NCI-H2227 (cell line): Measurements from ENCODE around the gene FNIP1.
"Not testable (repeated sequence)": the region's sequence is repeated elsewhere in the genome, so short reads cannot be mapped to it uniquely, and the experiment has no call there.

Source experiments
- DNase-seq: peaks from one replicate; lab custom pipeline; 2025; ENCODE audit not compliant: unreplicated experiment; lab: John Stamatoyannopoulos, UW

Gene FNIP1

DNA sequence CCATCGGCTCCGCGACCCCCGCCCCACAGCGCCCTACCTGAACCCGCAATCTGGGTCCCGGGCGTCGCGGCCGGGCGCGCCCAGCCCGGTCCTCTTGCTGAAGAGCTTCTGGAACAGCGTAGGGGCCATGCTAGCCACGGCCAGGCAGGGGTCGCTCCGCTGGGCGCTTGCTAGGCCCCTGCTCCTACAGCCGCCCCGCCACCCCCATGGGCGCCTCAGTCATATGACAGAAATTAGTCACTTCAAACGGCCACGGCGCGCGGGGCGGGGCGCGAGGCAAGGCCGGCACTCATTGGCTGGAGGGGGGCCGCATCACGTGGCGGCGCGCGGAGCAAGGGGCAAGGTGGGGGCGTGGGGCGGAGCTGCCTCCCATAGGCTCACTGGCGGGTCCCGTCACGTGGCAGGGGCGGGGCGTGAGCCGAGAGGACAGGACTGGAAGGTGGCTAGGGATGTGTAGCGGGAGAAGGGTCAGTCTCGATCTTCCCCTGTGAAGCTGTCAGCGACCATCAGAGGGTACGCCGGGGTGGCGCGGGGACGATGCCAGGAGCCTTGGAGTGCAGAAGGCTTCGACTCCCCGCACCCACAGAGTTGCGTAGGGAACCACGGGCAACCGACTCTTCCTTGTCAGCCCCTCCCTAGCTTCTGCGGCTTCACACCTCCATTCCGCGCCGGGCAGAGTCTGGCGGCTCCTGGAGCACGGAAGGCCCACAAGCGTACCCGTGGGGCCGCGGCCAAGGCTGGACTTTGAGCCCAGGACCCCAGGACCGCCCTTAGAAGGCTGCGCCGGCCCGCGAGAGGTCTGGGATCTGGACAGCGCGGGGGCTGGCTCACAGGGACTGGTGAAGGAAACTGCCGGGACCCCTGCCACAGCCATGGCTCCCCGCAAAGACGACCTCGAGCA, at the start of gene FNIP1:
TSS of gene FNIP1 (minus strand) at position 225 of the 901 bp plus-strand sequence. CDS start at position 129, 96 bp downstream.
- peak; percentile 96 for DNase-seq

DNA sequence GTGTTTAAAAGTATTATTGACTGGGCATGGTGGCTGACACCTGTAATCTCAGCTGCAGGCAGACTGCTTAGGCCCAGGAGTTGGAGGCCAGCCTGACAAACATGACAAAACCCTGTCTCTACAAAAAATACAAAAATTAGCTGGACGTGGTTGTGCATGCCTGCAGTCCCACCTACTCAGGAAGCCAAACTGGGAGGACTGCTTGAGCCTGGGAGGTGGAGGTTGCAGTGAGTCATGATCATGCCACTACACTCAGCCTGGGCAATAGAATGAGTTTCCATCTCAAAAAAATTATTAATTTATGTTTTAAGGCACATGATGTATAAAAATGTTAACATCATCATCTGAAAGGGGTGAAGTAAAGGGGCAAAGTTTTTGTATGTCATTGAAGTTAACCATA, 49.7 kb upstream of the FNIP1 start:
- DNase-seq = no peak

DNA sequence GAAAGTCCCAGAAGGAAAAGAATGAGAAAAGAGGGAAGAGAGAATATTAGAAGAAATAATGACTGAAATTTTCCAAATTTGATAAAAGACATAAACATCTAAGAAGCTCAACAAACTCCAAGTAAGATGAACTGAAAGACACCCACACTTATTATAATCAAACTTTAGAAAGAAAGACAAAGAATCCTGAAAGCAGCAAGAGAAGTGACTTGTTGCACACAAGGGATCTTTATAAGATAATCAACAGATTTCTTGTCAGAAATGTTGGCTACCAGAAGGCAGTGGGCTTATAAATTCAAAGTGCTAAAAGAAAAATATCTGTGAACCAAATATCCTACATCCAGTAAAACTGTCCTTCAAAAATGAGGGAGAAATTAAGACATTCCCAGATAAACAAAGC, 49.0 kb upstream of the FNIP1 start:
- DNase-seq = no peak

DNA sequence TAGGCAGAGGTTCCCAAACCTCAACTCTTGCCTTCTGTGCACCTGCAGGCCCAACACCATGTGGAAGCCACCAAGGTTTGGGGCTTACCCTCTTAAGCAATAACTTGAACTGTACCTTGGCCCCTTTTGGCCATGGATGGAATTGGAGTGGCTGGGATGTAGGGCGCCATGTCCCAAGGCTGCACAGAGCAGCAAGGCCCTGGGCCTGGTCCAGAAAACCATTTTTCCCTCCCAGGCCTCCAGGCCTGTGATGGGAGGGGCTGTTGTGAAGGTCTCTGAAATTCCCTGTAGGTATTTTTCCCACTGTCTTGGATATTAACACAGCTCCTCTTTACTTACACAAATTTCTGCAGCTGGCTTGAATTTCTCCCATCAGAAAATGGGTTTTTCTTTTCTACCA, 46.2 kb upstream of the FNIP1 start:
- not testable (repeated sequence) for DNase-seq

DNA sequence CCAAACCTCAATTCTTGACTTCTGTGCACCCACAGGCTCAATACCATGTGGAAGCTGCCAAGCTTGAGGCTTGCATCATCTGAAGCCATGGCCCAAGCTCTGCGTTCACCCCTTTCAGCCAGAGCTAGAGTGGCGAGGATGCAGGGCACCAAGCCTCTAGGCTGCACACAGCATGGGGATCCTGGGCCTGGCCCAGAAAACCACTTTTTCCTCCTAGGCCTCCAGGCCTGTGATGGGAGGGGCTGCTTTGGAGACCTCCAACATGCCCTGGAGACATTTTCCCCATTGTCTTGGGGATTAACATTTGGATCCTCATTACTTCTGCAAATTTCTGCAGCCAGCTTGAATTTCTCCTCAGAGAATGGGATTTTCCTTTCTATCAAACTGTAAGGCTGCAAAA, 35.9 kb upstream of the FNIP1 start:
- DNase-seq = not testable (repeated sequence)

GRCh38 chr5:131825404-131826013, 28.7 kb upstream of the FNIP1 start:
- no peak for DNase-seq

DNA sequence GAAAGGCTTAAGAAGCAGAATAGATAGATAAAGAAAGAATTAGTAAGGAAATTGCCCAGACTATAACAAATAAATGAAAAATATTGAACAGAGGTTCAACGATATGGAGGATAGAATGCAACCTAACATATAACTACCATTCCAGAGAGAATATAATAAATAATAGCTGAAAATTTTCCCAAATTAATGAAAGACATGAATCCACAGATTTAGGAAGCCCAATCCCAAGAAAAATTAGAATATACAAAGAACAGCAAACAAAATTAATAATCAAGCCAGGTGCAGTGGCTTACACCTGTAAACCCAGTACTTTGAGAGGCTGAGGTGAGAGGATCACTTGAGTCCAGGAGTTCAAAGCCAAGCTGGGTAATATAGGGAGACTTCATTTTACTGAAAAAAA, 27.8 kb upstream of the FNIP1 start:
- no peak for DNase-seq

- no peak for DNase-seq
These were observed 24.4 kb upstream of the FNIP1 start for GRCh38 chr5:131821221-131821620.

- no peak for DNase-seq
These were observed 21.3 kb upstream of the FNIP1 start for GRCh38 chr5:131818001-131818724.

- no peak for DNase-seq
These were observed 18.2 kb upstream of the FNIP1 start for GRCh38 chr5:131814990-131815389.

DNA sequence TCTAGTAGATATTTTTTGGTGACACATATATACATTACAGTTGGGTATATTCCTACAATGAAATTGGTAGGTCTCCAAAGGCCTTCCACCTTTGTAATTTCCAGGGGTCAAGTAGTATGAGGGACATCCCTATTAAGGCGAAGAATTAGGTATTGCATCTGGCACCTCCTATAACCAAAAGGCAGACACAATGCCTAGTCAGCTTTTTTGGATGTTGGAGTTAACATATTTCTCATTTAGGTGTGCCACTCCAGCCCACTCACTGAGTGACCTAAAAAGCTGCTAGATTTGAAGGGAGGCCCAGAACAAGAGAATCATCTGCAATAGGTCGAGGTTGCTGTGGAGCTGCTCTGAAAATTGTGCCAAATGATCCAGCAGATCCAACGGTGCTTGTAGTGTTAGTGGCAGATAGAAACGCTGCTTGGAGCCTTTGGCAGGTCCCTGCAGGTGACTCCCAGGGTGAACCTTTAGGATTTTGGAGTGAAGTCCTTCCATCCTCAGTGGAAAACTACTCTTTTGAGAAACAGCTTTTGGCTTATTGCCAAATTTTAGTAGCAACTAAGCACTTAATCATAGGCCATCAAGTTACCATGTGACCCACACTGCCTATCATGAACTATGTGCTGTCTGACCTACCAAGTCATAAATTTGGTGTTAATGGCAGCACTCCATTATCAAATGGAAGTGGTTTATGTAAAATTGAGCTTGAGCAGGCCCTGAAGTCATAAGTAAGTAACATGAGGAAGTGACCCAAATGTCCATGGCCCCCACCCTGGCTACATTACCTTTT, 15.7 kb upstream of the FNIP1 start:
- peak; percentile 11 for DNase-seq

- no peak for DNase-seq
These were observed 13.9 kb upstream of the FNIP1 start for GRCh38 chr5:131810510-131811249.

- DNase-seq = peak; percentile 47
These were observed 681 bp downstream of the FNIP1 start for GRCh38 chr5:131795879-131796792.

DNA sequence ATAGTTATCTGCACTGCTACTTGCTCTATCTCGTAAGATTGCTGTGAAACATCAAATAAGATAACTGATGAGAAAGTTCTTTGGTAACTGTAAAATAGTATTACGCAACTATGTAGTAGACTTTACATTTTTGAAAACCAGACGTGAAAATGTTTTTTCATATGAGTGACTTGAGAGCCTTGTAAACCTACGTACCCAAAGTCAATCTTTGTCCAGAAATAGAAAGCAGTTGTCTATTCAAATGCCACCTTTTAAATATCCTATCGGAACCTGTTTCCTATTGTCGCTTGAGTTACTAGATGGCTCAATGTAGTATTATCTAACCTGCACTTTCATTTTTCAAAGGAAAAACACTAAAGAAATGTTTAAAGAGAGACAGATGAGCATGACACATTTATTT, 1.6 kb downstream of the FNIP1 start:
- DNase-seq = no peak

GRCh38 chr5:131794586-131794985, 2.2 kb downstream of the FNIP1 start:
- DNase-seq = no peak

DNA sequence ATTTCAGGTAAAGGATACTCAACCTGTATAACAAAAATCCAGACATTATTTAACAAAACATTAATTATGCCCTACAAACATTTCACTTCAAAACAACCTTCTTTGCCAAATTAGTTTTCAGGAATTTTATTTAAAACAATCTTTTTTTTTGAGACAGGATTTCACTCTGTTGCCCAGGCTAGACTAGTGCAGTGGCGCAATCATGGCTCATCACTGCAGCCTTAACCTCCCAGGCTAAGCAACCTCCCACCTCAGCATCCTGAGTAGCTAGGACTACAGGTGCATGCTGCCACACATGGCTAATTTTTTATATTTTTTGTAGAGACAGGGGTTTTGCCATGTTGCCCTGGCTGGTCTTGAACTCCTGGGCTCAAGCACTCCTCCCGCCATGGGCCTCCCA, 3.9 kb downstream of the FNIP1 start:
- no peak for DNase-seq

DNA sequence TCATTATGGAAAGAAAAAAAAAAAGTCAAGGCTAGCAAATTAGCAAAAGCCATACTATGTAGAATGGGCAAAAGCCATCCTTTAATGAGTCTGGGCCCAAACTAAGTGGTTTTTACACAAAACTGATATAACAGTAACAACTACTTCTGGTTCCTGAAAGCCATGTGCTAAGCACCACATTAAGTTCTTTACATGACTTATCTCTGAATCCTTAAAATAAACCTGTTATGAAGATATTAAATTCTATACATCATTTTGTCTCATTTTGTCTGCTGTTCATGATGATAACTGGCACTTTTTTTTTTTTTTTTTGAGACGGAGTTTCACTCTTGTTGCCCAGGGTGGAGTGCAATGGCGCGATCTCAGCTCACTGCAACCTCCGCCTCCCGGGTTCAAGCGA, 5.0 kb downstream of the FNIP1 start:
- DNase-seq = no peak

GRCh38 chr5:131790550-131790949, 6.3 kb downstream of the FNIP1 start:
- DNase-seq = no peak

GRCh38 chr5:131789765-131790164, 7.1 kb downstream of the FNIP1 start:
- DNase-seq = no peak
